HEK293T (cell line): Measurements from ENCODE around the gene AKAP6.

Experiments
- CTCF ChIA-PET: fragments of 350-600 bp; formaldehyde crosslinking; extraction: SDS; loops from one replicate; lab custom pipeline; 2021; ENCODE audit warnings: antibody characterized with exemption, inconsistent platforms; lab: Yijun Ruan, JAX
- POLR2A ChIA-PET: fragments of 350-600 bp; formaldehyde crosslinking; extraction: SDS; loops from one replicate; lab custom pipeline; 2020; ENCODE audit warnings: antibody characterized with exemption, inconsistent platforms; lab: Yijun Ruan, JAX
- DNase-seq: peaks from one replicate; pipeline ENCODE4 v3.0.0; 2012; ENCODE audit warnings: mixed read lengths; ENCODE audit errors: extremely low spot score
- ARNT ChIP-seq: fragments of 450-650 bp; IDR thresholded peaks from 2 replicates; pipeline ENCODE4 v1.6.1; 2017; ENCODE audit warnings: mild to moderate bottlenecking
- BHLHE40 ChIP-seq: fragments of 450-650 bp; IDR thresholded peaks from 2 replicates; pipeline ENCODE4 v1.6.1; 2016; ENCODE audit warnings: mild to moderate bottlenecking, moderate library complexity, borderline replicate concordance
- CTBP1 ChIP-seq: fragments of 450-650 bp; IDR thresholded peaks from 2 replicates; pipeline ENCODE4 v1.6.1; 2016; ENCODE audit warnings: borderline replicate concordance
- ELF4 ChIP-seq: fragments of 450-650 bp; IDR thresholded peaks from 2 replicates; pipeline ENCODE4 v1.6.1; 2017; ENCODE audit warnings: antibody characterized with exemption
- FOXA1 ChIP-seq: fragments of 450-650 bp; IDR thresholded peaks from 2 replicates; pipeline ENCODE4 v1.6.1; 2016; ENCODE audit warnings: mild to moderate bottlenecking
- FOXK2 ChIP-seq: fragments of 450-650 bp; IDR thresholded peaks from 2 replicates; pipeline ENCODE4 v1.6.1; 2016; ENCODE audit warnings: mild to moderate bottlenecking
- FOXM1 ChIP-seq: fragments of 450-650 bp; IDR thresholded peaks from 2 replicates; pipeline ENCODE4 v1.6.1; 2017; ENCODE audit warnings: mild to moderate bottlenecking, borderline replicate concordance
- HDGF ChIP-seq: fragments of 450-650 bp; IDR thresholded peaks from 2 replicates; pipeline ENCODE4 v1.6.1; 2017; ENCODE audit warnings: antibody characterized with exemption, borderline replicate concordance
- L3MBTL2 ChIP-seq: fragments of 450-650 bp; conservative IDR thresholded peaks from 2 replicates; pipeline ENCODE4 v1.6.1; 2016; ENCODE audit warnings: mild to moderate bottlenecking
- LEF1 ChIP-seq: fragments of 450-650 bp; IDR thresholded peaks from 2 replicates; pipeline ENCODE4 v1.6.1; 2017; ENCODE audit warnings: mild to moderate bottlenecking, borderline replicate concordance
- NFRKB ChIP-seq: fragments of 450-650 bp; IDR thresholded peaks from 2 replicates; pipeline ENCODE4 v1.6.1; 2016; ENCODE audit warnings: mild to moderate bottlenecking, moderate library complexity
- PKNOX1 ChIP-seq: fragments of 450-650 bp; IDR thresholded peaks from 2 replicates; pipeline ENCODE4 v1.6.1; 2016
- SP1 ChIP-seq: fragments of 450-650 bp; IDR thresholded peaks from 2 replicates; pipeline ENCODE4 v1.6.1; 2017
- SUZ12 ChIP-seq: fragments of 450-650 bp; IDR thresholded peaks from 2 replicates; pipeline ENCODE4 v1.6.1; 2016; ENCODE audit warnings: mild to moderate bottlenecking
- TARDBP ChIP-seq: fragments of 450-650 bp; IDR thresholded peaks from 2 replicates; pipeline ENCODE4 v1.6.1; 2016
- ZNF384 ChIP-seq: fragments of 450-650 bp; IDR thresholded peaks from 2 replicates; pipeline ENCODE4 v1.6.1; 2016

AKAP6 gene

DNA sequence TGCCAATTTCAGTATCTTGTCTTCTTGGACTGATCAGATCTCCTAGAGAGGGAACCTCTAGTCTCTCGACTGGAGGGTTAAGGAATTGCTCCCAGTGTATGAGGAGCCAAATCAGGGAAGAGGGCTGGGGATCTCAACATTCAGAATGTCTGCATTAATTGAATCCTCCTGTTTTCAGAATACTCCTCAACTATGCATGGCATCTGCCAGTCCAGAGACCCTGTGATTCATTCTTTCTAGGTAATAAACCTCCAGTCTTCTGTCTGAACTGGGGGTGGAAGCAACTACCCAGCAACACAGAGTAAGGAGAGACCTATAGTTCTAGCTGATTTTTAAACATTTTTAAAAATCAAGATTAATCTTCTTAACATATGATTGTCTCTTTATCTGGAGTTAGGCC lies 92.7 kb downstream of the AKAP6 start:
- TF ChIP-seq FOXM1 (no peak), TARDBP (no peak), CTBP1 (no peak), ZNF384 (no peak), NFRKB (no peak), SP1 (no peak), ELF4 (no peak), FOXA1 (no peak), PKNOX1 (no peak), SUZ12 (no peak), LEF1 (no peak), HDGF (no peak), BHLHE40 (no peak), L3MBTL2 (no peak)
- ChIA-PET POLR2A (no interaction called here), CTCF (no interaction called here)
- no peak for DNase-seq

GRCh38 chr14:32422440-32422839 lies 93.3 kb downstream of the AKAP6 start:
- ChIA-PET CTCF (no interaction called here), POLR2A (no interaction called here)
- no peak for DNase-seq
- TF ChIP-seq PKNOX1 (no peak), SUZ12 (no peak), SP1 (no peak), FOXK2 (no peak)

- no peak for DNase-seq
- TF ChIP-seq FOXA1, result no peak
- TF ChIP-seq ZNF384, result no peak
- no peak for TF ChIP-seq ELF4
- TF ChIP-seq FOXK2, result no peak
- TF ChIP-seq LEF1, result no peak
- CTCF ChIA-PET, result no interaction called here
- POLR2A ChIA-PET, result no interaction called here
Observed at GRCh38 chr14:32426028-32426427, 96.9 kb downstream of the AKAP6 start.

DNA sequence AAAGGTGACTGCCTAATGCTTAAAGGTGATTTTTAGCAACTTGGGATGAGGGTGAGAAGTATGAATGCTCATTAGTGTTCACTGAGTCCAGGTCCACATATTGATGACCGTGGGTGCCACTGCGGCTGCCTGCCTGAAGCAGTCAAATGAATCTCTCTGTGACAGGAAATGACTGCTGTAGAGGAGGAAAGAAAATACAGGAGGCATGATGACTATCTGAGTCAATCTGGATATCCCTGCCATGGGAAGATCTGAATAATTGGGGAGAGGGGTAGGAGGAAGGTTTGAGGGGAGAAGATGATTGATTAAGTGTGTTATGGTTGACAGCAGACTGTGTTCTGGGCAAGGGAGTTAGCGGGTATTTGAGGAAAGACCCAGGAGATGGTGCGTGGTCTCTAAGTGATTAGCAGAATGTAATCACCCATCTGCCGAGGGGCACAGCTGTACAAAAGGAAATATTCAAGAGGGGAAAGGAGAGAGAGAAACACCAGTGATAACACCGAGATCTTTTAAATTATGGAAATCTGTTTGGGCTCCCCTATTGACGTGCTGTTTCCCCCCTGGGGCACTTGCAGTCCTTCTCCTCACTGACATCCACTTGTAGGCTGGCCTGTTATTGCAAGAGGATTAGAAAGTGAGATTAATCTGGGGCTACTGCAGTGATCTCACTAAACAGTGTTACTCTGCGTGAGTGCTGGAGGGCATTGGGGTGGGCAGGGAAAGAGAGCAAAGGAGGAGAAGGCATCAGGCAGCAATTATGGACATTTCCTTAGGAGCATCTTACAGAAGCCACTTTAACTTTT lies 97.7 kb downstream of the AKAP6 start:
- TF ChIP-seq LEF1 (no peak), PKNOX1 (0 out of 2 replicates have a peak, but pooled peaks have one; percentile 11)
- no peak for DNase-seq
- ChIA-PET POLR2A (no interaction called here), CTCF (no interaction called here)

- no peak for TF ChIP-seq FOXK2
- TF ChIP-seq LEF1, result no peak
- TF ChIP-seq FOXA1, result no peak
- TF ChIP-seq FOXM1, result no peak
- no peak for TF ChIP-seq BHLHE40
- TF ChIP-seq CTBP1, result no peak
- TF ChIP-seq PKNOX1, result no peak
- TF ChIP-seq SUZ12, result no peak
- no peak for TF ChIP-seq SP1
- no peak for TF ChIP-seq NFRKB
- TF ChIP-seq HDGF, result no peak
- no peak for TF ChIP-seq L3MBTL2
- no peak for TF ChIP-seq TARDBP
- no peak for TF ChIP-seq ELF4
- TF ChIP-seq ZNF384, result no peak
- no peak for TF ChIP-seq ARNT
- ChIA-PET CTCF (no interaction called here), POLR2A (no interaction called here)
- DNase-seq, result no peak
Observed at GRCh38 chr14:32427726-32428528, 98.8 kb downstream of the AKAP6 start.

GRCh38 chr14:32428875-32429274 lies 99.8 kb downstream of the AKAP6 start:
- no peak for TF ChIP-seq FOXM1
- TF ChIP-seq LEF1, result no peak
- TF ChIP-seq FOXA1, result no peak
- no peak for TF ChIP-seq PKNOX1
- no peak for TF ChIP-seq NFRKB
- TF ChIP-seq HDGF, result no peak
- TF ChIP-seq CTBP1, result no peak
- TF ChIP-seq BHLHE40, result no peak
- DNase-seq, result no peak
- CTCF ChIA-PET, result interaction anchor here (0.6 kb wide), 1 partner anchor 1170 kb away, joined by 3 read pairs; no protein-coding TSS in a partner anchor
- POLR2A ChIA-PET, result no interaction called here
